Left ventricle myocardium inferior (tissue), 1 donor: ENCODE measurements around the gene RIMKLB. TPM values are rescaled to one million over a fixed set of nuclear protein-coding genes. Genes with fewer than 3 reads are reported as not detected.

ENCODE experiments used
- DNase-seq: peaks from one replicate; pipeline ENCODE4 v3.0.0-alpha.2; 2020
- H3K27ac ChIP-seq: fragments of 200-600 bp; replicated peaks from 2 replicates; pipeline ENCODE4 v1.8.0; 2021
- H3K27me3 ChIP-seq: fragments of 200-600 bp; 2 replicates; pipeline ENCODE4 v1.8.0; 2021; ENCODE audit warnings: low read depth
- H3K36me3 ChIP-seq: fragments of 200-600 bp; 2 replicates; pipeline ENCODE4 v1.8.0; 2021
- H3K4me1 ChIP-seq: fragments of 200-600 bp; 2 replicates; pipeline ENCODE4 v1.8.0; 2021
- H3K4me3 ChIP-seq: fragments of 200-600 bp; 2 replicates; pipeline ENCODE4 v1.8.0; 2021; ENCODE audit warnings: mild to moderate bottlenecking, moderate library complexity
- H3K9me3 ChIP-seq: fragments of 200-600 bp; replicated peaks from 2 replicates; pipeline ENCODE4 v1.8.0; 2021
- intact Hi-C: fragments of 100-400 bp; cut with micrococcal nuclease; formaldehyde crosslinking; loops from one replicate; pipeline ENCODE4 v1.11.0; 2022
- total RNA-seq: library from RNA; stranded (reverse); fragmentation: NEBNext Ultra II Directional; extraction: Animal tissue kit (Norgen Biotek cat#: 25700); gene quantifications from one replicate; pipeline ENCODE4 v1.2.1, GENCODE V29; 2021
- TF ChIP-seq, protein P1 (sequence below): fragments of 200-600 bp; IDR thresholded peaks from 2 replicates; pipeline ENCODE4 v1.8.0; 2021; ENCODE audit warnings: antibody characterized with exemption, mild to moderate bottlenecking, borderline replicate concordance
- donor health status: DM: no; HTN: yes; CAD: no; lungs with severe emphysema.

Gene RIMKLB
- total RNA-seq, 1 donor from 2014 or later = 14.0 TPM

DNA sequence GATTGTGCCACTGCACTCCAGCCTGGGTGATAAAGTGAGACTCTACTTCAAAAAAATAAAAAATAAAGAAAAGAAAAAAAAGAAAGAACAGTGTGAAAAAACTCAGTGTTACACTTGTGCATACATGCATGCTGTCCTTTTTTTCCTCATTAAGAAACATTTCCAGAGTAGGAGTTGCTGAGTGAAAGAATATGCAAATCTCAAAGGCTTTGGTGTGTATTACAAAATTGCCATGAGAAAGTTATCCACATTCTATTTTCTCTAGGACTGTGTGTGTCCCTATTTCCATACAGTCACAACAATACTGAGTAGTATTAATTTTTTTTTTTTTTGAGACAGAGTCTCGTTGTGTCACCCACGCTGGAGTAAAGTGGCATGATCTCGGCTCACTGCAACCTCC is 123.8 kb downstream of the RIMKLB start:
- TF ChIP-seq, protein P1, sequence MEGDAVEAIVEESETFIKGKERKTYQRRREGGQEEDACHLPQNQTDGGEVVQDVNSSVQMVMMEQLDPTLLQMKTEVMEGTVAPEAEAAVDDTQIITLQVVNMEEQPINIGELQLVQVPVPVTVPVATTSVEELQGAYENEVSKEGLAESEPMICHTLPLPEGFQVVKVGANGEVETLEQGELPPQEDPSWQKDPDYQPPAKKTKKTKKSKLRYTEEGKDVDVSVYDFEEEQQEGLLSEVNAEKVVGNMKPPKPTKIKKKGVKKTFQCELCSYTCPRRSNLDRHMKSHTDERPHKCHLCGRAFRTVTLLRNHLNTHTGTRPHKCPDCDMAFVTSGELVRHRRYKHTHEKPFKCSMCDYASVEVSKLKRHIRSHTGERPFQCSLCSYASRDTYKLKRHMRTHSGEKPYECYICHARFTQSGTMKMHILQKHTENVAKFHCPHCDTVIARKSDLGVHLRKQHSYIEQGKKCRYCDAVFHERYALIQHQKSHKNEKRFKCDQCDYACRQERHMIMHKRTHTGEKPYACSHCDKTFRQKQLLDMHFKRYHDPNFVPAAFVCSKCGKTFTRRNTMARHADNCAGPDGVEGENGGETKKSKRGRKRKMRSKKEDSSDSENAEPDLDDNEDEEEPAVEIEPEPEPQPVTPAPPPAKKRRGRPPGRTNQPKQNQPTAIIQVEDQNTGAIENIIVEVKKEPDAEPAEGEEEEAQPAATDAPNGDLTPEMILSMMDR = no peak
- intact Hi-C loops = no loop called here
- no peak for DNase-seq

DNA sequence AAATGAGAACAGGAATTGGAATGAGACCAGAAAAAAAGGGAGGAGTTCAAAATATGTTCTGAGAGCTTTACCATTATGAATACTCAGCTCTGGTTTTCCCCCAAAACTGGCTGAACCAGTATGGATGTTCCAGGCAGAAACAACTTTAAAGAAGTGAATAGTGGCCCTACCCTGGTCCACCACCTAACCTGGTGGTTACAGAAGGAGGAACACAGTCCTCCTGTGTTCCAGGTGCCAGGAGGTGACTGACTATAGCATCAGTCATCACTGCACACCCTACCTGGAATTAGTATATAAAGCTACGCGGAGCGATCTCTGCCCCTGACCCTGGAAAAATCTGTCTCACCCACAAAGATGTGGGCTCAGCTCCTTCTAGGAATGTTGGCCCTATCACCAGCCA is 124.5 kb downstream of the RIMKLB start, which contains the start of gene A2ML1:
Gene A2ML1, plus strand, starts transcription at position 324 of the 400 bp plus-strand sequence. Its CDS starts 31 bp downstream, at position 355.
- Histone ChIP-seq H3K27me3 (no peaks in the 10 kb centered on the region), H3K4me1 (no peaks in the 10 kb centered on the region), H3K27ac (no peak within 1 kb of the TSS), H3K36me3 (no peaks in the 10 kb centered on the region), H3K9me3 (peaks cover 14% of the 10 kb centered on the region), H3K4me3 (no peak within 1 kb of the TSS)
- no peak for DNase-seq
- intact Hi-C loops = no loop called here
- TF ChIP-seq, protein P1 = no peak

More for the DNA sequence above, 123.8 kb downstream of the RIMKLB start:
- Histone ChIP-seq H3K27me3 (no peaks in the 10 kb centered on the region), H3K4me1 (no peaks in the 10 kb centered on the region), H3K4me3 (no peak overlapping the region), H3K36me3 (no peaks in the 10 kb centered on the region), H3K27ac (no peak overlapping the region), H3K9me3 (peaks cover 14% of the 10 kb centered on the region)

DNA sequence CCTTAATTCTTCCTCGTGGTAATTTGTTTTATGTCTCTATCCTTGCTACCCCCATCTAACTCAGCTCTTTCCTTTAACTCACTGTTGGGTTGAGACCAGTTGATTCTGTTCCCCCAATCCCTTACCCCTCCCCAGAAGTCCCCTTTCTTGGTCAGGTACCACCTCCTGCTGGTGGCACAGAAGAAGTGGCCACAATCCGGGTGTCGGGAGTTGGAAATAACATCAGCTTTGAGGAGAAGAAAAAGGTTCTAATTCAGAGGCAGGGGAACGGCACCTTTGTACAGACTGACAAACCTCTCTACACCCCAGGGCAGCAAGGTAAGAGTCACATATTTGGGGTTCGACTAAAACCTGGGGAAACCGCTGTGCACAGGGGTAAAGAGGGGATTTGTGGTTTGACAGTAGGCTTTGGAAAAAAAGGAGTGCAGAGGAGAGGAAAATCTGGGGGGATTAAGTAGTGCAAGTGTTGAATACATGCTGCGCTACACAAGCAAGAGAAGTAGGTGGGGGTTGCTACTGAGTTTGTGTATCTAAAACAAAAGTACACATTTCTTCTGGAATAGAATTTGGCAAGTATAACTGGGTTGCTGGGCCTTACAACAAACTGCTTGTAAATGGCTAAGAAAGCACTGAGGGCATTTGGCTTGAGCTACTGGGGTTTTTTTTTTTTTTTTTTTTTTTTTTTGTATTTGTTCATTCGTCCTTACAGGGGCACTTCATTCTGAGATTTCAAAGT is 125.9 kb downstream of the RIMKLB start:
- TF ChIP-seq, protein P1 = peak; percentile 67
- Histone ChIP-seq H3K36me3 (no peaks in the 10 kb centered on the region), H3K27me3 (peaks cover 5% of the 10 kb centered on the region), H3K27ac (no peak overlapping the region), H3K4me3 (no peak overlapping the region), H3K4me1 (no peaks in the 10 kb centered on the region), H3K9me3 (peaks cover 14% of the 10 kb centered on the region)
- no peak for DNase-seq
- intact Hi-C loops = no loop called here

DNA sequence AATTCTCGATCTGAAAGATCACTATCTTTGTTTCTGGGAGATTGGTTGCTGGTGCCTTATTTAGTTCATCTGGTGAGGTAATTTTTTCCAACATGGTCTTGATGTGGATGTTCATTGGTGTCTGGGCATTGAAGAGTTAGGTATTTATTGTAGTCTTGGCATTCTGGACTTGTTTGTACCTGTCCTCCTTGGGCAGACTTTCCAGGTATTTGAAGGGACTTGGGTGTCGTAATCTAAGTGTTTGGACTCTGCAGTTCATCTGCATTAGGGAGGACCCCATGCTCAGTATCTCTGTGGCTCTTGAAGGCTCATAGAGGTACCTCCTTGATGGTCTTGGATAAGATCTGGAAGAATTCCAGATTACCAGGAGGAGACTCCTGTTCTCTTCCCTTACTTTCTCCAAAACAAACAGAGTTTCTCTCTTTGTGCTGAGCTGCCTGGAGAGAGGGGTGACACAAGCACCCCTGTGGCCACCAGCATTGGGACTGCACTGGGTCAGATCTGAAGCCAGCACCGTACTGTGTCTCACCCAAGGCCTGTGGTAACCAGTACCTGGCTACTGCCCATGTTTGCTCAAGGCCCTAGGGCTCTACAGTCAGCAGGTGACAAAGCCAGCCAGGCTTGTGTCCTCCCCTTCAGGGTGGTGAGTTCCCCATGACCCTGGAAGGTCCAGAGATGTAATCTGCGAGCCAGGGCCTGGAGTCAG is 129.9 kb downstream of the RIMKLB start:
- intact Hi-C loops = no loop called here

More for the DNA sequence above, 129.9 kb downstream of the RIMKLB start:
- DNase-seq = no peak
- H3K4me3 ChIP-seq = no peak overlapping the region
- H3K27me3 ChIP-seq = peaks cover 5% of the 10 kb centered on the region
- no peaks in the 10 kb centered on the region for H3K36me3 ChIP-seq
- no peaks in the 10 kb centered on the region for H3K4me1 ChIP-seq
- no peak overlapping the region for H3K27ac ChIP-seq
- peaks cover 14% of the 10 kb centered on the region for H3K9me3 ChIP-seq
- TF ChIP-seq, protein P1 = no peak
